ENCODE measurements around the gene MICAL3. TPM values are rescaled to one million over a fixed set of nuclear protein-coding genes. Genes with fewer than 3 reads are reported as not detected.
"Not testable (repeated sequence)": the region's sequence is repeated elsewhere in the genome, so short reads cannot be mapped to it uniquely, and the experiment has no call there.

The MICAL3 gene
- polyA plus RNA-seq, 12 donors, result 25.7 to 58.7 (median 41.3) TPM; not detected in 1

GRCh38 chr22:17780116-17780740 lies 244.1 kb downstream of the MICAL3 start:
- no peak for DNase-seq

DNA sequence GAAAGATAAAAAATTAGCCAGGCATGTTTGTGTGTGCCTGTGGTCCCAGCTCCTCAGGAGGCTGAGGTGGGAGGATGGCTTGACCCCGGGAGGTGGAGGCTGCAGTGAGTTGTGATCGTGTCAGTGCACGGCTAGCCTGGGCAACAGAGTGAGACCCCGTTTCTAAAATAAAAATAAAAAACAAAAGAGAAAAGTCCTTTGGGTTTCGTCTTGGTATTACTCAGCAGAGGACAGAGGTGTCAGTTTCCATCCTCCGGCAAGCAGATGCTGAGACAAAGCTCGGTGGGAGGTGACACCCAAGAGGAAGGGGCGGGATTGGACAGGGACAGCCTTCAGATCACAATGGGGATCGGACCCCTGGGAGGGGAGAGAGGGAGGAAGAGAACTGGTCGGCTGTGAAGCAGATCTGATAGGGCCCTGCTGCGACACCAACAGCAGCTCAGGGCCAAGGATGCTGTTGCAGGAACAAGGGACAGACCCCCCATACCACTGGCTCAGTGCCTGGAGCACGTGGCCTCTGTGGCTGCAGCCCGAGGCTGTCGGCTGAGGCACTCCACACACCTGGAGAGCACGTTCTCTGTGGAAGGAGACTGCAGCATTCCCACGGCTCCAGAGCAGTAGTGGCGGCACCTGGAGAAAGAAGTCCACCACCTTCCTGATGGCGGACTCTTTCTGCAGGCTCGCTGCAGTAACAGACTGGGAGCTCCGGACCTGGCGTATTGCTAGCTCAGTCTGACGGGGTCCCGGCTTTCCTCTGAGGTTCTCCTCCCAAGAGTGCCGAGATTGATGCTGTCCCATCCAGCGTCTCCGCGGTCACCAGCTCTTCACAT lies 244.9 kb downstream of the MICAL3 start:
- no peak for DNase-seq

DNA sequence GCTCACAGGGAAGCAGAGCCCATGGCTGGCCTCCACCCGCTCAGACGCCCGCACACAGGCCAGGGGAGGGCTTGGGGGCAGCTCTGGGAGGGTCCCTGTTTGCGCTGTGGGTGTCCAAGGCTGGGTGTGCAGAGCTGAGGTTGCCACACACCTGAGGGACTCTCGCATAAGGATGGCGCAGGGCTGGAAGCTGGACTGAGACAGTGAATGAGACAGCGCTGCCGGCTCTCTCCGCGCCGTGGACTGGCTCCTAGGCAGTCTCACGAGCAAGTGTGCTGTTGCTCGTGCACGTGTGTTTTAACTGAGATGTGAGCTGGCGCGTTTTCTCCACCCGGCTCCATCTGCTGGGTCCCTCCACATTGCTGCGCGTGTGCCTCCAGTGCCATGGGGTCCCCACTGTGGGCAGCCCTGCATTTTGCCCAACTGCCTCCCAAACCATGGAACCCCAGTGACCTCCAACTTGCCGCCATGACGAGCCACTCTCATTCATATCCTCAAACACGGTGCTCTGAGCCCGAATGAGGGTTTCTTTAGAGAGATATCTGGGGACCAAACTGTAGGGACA lies 245.9 kb downstream of the MICAL3 start:
- DNase-seq, result no peak

DNA sequence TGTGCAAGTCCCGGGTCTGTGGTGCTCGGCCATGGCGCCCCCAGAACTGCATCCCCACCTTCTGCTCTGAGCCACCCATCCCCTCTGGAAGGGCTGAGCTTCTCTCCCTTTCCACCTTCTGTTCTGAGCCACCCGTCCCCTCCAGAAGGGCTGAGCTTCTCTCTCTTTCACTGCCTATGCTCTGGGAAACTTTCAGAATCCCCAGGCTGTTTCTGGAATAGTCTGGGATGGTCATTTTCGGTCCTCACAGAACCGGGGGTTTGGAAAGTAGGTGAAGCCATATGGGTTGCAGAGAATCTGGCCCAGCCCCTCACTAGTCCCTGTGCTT lies 246.7 kb downstream of the MICAL3 start:
- no peak for DNase-seq

DNA sequence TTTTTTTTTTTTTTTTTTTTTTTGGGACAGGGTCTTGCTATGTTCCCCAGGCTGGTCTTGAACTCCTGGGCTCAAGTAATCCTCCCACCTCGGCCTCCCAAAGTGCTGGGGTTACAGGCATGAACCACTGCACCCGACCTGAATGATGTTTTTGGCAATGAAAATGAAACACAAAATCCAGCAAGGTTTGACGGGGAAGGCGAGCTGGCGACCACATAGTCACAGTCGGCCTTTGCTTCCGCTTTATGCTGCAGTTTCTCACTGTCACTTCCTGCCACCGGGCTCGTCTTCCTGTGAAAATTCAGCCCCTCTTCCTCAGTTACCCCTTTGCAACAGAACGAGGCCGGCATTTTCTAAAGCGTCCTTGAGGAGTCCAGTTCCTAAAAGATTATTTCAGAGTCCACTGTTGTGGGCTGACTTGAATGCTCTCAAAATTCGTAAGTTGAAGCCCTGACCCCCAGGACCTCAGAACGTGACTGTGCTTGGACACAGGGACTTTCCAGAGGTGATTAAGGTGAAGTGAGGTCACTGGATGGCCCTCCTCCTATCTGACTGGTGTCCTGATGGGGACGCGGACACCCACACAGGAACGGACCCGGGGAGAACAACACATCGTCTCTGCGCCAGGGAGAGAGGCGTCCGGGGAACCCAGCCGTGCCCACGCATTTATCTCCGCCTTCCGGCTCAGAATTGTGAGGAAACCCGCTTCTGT lies 247.2 kb downstream of the MICAL3 start:
- DNase-seq, result no peak

DNA sequence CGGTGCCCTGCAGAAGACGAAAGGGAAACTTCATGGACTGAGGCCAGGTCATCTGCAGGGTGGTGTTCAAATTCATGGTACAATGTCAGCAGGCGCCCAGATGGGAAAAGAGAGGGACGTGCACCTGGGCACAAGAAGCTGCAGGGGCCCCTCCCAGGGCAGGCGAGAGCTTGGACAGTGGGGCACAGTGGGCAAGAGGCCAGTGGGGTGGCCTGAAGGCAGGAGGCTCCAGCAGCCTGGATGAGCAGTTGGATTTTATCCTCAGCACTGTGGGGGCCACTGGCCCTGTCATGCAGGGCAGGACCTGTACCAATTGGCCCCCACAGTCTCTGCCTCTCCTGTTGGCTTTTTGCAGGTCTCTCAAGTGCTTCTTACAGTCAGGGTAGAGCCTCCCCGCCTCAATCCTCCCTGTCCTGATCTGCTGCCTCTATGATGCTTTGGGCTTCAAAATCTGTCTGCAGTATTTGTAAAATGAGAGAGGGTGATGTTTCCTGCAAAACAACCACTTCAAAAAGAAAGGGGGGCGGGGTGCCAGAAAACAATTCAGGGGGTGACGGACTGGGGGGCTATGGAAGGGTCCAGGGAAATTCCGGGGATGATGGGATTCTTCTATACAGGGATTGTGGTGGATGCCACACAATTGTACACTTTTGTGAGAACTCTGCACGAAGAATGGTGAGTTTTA lies 248.4 kb downstream of the MICAL3 start:
- no peak for DNase-seq

DNA sequence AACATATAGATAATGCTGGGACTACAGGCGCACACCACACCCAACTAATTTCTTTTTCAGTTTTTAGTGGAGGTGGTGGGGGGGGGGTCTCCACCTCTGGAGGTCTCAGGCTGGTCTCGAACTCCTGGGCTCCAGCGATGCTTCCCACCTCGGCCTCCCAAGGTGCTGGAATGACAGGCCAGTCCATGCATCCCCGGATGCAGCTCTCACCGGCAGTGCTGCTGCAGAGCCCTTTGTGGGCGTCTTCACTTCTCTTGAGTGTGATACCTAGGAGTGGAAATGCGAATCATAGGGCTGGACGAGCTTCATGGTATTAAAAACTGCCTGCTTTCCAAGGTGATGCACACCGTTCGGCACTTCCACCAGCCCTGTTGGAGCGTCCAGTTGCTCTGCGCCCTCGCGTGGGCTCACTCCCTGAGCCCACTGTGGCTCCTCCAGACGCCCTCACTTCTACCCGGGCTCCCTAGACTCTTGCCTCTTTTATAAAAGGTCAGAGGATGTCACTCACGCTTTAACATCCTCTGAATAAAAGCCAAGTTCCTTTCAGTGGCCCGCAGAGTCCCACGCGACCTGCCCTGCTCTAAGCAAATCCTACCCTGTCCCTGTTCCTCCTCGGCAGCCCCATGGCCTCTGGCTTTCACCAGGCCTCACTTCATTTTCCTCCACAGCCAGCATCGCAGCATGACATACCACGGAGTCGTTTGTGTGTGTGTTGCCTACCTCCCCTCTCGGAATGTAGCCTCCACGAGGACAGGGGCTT lies 249.3 kb downstream of the MICAL3 start:
- DNase-seq, result no peak

DNA sequence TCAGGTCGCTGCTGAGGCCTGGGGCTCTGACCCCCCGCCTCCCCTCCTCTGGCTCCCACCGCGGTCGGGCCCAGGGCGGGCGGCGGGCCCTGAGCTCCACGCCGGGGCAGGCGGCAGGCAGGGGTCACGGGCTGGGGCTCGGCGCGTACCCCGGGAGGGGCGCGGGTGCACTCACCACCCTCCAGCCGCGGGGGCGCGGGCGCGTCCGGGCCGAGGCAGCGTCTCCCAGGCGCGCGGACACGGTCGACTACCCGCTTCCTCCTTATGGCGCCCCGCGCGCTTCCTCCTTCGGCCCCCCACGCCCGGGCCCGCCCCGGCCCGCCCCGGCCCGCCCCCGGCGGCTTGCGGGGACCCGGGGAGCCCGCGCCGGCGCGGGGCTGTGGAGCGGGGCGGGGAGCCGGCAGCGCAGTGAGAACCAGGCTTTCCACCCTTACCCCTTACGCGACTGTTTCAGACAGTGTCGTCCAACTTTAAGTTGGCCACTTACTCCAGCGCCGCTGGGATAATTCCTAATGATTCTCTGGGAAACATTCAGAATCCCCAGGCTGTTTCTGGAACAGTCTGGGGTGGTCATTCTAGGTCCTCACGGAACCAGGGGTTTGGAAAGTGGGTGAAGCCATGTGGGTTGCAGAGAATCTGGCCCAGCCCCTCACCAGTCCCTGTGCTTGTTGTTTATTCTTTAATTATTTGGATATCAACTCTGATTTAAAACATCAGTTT lies 250.0 kb downstream of the MICAL3 start, which contains the start of gene BID:
Gene BID, minus strand, starts transcription at position 264 of the 720 bp plus-strand sequence. CDS start 24,353 bp downstream, outside the sequence.
- no peak for DNase-seq

DNA sequence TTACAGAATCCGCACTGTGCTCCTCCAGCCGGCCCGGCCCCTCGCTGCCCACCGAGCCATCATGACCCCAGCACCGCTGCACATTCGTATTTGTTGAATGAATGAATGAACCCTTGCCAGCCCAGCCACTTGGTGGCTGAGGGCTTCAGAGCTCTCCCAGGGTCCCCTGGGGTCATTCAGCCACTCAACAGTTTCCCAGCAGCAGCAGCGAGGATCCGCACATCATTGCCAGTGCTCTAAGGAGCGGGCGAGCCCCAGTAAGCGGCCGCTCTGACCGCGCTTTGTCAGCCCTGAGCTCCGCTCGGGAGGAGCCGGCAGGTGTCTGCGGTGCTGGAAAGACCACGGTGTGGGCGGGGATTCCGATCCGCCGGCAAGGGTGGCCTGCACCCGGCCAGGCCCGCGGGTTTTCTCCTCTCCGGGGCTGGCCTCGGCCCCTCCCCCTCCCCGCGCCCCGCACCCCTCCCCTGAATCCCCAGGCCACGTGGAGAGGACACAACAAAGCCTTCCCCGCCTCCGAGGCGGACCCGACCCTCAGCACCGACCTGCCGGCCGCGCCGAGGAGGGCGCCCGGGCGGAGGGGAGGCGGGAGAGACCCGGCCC lies 250.7 kb downstream of the MICAL3 start:
- DNase-seq, result no peak

DNA sequence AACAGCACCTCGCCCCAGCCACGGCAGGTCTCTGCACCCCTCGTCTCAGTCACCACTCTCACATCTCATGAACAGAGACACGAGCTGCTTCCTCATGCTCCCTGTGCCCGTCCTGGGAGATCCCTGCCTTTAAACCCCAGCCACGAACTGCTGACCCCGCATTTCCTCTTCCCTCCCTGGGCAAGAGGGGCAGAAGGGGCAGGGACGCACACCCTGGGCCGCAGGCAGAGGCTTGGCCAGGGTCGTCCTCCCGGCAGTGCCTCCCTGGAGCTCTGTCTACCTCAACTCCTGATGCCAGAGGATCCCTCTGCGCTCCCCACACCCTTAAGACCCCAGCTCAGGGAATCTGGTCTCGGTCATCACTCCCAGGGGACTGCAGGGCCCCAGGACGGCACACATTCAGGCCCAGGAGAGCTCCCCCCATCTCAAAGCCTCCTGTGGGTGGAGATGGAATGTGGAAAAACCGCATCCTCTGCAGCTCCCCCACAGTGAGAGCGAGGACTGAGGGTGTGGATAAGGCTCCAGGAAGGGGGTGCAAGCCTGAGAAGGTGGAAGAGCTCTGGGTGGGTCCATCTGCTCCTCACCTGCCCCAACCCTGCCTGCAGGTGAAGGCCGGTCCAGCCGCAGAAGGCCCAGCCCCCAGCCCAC lies 251.3 kb downstream of the MICAL3 start:
- DNase-seq, result no peak

DNA sequence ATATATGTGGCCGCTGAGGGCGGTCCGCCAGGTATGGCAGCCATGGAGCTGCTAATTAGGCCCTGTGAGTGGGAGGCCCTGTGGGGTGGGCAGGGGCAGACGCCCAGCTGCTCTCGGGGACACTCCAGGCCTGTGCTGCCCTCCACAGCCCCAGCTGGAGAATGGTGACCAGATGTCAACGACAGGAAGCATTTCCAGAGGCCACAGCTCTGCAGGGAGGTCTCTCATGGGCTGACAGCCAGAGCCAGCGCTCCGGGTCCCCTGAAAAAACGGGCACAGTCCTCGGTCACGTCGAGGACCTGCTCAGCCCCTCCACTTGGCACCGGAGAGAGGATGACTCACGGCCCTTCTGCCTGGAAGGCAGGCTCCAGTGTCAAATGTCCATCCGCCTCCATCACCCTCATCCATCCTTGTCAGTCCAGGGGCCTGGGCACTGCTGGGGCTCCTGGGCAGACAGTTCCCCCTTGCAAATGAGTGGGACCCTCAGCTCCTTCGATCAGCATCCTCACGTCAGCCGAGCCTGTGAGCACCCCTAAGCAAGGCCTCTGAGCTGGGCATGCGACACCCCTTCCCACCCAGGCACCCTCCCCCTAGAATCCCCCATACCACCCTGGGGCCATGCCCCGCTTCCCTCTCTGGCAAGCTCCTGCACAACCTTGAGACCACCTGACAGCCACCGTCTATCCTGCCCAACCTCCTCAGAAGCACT lies 252.0 kb downstream of the MICAL3 start:
- no peak for DNase-seq

DNA sequence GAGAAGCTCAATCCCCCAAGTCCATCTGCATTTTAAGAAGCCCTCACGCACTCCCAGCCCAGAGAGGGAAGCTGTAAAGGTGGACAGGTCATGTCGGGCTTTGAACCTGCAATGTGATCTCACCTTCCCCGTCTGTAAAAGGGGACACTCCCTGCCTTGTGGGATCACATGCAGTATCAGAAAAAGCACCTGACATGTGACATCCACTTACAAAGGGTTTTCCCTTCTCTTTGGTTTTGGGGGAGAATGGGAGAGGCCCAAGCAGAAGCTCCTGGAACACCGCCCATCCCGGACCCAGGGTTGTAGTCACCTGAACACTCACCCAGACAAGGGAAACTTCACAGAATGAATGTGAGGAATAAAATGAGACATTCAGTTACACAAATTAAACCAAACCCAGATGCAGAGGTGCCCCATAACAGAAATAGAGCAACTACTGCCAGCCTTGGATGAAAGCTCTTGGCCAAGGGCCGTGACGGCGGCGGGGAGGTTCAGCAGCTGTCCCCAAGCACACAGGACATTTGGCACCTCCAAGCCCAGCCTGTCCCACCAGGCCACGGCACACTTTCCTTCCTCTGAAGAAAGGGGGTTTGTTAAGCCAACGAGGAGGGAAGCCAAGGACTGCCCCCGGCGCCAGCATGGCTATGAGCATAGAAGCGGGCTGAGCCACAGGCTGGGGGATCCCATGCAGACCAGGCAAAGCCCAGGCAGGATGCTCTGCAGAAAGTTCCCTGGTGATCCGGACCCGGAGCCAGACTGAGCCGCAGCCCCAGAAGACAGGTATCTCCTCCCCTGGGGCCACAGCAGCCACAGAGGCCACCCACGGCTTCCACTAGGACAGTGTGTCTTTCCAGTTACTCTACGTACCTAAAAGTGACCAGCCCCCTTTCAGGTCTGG lies 253.9 kb downstream of the MICAL3 start:
- DNase-seq, result no peak

- no peak for DNase-seq
Measured at GRCh38 chr22:17769716-17770082, 254.7 kb downstream of the MICAL3 start.

GRCh38 chr22:17769013-17769715 lies 255.2 kb downstream of the MICAL3 start:
- no peak for DNase-seq

- no peak for DNase-seq
Measured at GRCh38 chr22:17767233-17768065, 256.9 kb downstream of the MICAL3 start.

GRCh38 chr22:17764852-17765251 lies 259.5 kb downstream of the MICAL3 start:
- DNase-seq, result not testable (repeated sequence)
